Lung microvascular endothelial cell (primary cell): ENCODE measurements around the gene ELL2. TPM values are rescaled to one million over a fixed set of nuclear protein-coding genes. Genes with fewer than 3 reads are reported as not detected.
"Not testable (repeated sequence)": the region's sequence is repeated elsewhere in the genome, so short reads cannot be mapped to it uniquely, and the experiment has no call there.

Experiments
- DNase-seq, 2 donors: peaks; one replicate each; pipeline versions ENCODE4 v3.0.0 to v3.0.0-alpha.2; 2010; ENCODE audit warnings: low read depth in 2 of 2
- total RNA-seq: library from RNA; depleted of rRNA; stranded (reverse); fragments of >200 nt; gene quantifications from 2 replicates; pipeline ENCODE4 v1.2.1, GENCODE V29; 2014

Gene ELL2
- total RNA-seq, 1 donor from 2014 or later = 11.7 TPM

DNA sequence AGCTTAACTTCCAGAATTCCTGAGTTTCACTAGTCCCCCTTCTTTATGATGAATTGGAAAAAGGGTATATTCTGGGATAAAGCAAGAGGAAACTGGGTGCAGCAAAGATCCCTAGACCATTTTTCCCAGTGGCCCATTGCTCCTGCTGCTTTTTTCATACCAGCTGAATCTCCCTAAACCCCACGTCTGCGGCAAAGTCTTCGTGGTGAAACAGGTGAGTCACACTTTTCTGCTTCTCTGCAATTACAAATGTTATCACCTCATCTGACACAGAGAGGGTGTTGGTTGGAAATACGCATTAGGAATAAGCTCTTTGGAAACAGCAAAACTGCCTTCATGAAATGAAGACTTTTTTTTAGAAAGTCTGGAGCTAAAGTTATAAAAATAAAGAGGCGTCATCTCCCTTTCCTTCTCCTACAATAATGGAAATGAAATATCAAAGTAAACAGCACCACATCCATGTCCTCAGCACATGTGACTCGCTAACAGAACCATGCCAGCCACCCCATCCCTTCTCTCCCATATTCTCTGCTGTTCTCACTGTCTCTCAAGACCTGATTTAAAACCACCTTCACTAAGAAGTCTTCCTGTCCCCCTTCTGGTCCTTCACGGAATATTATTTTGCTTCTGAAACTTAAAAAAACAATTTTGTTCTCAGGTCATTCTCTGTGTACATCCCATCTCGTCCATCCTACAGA, 99.6 kb downstream of the ELL2 start:
- DNase-seq = peak; percentile 43 to 75

DNA sequence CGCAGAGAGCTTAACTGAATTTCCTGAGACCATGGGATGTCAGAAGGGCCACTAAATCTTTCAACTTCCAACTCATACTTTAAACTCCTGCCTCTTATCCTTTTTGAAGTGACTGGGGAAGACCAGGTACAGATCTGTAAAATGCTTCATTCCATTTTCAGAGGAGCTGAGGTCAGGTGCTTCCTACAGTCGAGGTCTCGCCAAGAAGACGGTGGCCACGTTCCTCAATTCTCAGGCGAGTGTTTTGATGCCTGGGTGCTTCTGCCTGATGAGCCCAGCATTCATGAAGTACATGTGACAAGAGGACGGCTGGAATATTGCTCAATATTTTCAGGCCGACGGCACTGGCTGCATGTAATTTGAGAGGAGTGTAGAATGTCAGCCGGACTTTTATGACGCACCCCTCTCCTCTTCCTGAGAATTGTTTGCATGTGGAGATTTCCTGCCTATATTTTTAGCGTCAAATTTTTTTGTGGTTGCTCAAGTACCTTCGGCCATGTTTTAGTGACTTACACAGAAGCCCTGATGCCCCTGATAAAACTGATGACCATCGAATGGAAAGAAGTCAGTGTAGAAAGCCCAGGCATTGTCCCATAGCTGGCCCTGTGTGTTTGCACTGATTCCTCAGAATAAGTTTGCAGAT, 100.3 kb downstream of the ELL2 start:
- DNase-seq = peak; percentile 92 to 98

DNA sequence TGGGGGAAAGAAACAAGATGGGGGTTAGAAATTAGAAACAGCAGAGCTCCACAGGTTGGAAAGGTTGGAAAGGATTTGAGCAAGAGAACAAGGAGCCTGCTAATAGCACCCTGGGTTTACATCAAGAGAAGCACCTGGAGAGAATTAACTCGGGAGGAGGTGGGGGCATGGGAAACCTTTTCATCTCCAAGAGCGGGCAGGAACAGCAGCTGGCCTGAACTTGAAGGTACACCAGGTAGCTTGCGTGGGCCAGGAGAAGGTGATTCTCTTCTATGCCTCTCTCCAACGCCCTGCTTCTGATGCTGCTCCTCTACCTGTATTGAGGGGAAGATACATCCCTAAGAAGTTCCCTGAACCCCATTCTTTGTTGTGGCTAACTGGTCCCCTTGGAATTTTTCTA, 102.0 kb downstream of the ELL2 start:
- no peak for DNase-seq

DNA sequence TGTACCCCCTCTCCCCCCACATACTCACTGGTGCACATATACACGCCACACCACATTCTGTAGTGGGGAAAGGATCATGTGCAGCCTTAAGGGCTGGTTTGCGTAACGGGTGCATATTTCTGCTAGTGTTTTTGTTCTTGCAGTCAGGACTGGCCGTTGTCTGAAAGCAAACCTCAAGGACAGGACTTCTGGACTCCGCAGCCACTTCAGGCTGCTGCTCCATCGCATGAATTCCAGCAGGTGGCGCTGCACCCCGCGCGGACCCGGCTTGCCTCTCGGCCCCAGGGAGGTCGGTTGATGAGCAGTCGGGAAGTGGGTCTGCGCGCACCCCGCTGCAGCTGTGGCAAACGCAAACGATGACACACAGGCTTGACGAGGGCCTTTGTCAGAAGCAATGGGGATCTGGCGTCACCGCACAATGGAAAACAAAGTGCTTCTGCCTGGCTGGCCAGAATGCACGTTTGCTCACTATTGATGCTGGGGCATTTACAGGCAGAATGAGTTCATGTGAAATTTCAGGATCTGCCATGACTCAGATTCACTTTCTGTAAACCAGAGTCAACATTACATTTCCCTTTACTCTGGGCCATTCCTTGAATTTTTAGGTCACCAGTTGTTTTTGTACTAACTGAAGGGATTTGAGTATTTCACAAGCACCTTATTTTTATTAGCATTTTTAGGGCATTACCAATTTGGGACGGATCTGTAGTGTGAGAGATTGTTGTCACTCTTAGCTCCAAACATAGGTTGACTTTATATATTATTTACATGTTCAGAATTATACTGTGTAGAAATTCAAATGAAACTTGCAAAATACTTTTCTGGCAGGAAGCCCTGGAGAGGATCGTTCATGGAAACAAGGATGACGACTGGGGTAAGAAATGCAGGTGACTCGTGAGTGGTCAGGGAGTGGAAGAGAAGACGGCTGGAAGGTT, 102.7 kb downstream of the ELL2 start:
- peak; percentile 98 to 100 for DNase-seq

DNA sequence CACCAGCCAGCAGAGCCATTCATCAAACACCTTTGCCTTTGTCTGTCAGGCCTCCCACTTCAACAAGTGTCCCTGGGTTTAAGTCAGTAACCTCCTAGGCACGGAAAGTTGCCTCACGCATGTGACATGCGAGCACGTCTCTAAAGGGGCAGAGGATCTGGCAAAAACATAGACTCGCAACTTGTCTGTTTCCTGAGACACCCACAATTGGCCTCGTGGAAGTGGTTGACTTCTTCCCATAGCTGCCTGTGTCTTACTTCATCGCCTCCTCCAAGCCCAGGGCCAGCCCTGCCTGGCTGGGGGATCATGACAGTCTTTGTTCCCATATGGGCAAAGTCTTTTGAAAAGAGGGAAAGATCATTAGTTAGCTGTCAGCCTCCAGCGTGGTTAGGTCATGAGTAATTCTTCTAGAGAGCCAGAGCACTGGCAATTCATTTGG, 103.6 kb downstream of the ELL2 start:
- DNase-seq = peak in 1 of 2 donors; percentile 93

DNA sequence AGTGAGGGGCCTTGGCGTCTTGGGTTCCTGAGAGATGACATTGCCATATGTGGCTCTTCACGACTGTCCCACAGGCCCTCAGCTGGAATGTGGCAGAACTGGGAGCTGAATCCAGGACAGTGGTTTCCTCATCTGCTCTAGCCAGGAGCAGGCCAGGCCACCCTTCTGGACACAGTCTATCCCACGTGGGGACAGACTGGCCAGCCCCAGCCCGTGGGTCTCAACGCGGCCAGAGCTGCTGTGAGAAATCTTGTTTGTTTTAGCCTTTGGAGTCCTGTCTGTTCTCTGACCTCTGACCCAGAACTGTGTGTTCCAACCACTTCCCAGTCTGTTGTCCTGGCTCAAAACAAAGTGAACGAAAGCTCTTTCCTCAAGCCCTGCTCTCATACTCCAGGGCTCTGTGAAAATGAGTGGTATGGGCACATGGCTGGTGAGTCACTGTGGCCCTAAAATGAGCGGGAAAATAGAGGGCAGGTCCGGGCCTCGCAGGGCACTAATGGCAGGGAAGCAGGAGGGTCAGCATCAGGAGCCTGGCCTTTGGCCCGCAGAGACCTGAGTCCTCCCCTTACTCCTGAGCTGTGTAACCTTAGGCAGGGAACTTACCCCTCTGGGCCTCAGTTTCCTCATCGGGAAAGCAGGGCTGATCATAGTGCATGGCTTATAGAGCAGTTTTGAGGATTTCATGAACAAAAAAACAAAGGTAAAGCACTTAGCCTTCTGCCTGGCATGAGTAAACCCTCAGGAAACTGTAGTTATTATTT, 104.3 kb downstream of the ELL2 start:
- peak; percentile 93 to 98 for DNase-seq

DNA sequence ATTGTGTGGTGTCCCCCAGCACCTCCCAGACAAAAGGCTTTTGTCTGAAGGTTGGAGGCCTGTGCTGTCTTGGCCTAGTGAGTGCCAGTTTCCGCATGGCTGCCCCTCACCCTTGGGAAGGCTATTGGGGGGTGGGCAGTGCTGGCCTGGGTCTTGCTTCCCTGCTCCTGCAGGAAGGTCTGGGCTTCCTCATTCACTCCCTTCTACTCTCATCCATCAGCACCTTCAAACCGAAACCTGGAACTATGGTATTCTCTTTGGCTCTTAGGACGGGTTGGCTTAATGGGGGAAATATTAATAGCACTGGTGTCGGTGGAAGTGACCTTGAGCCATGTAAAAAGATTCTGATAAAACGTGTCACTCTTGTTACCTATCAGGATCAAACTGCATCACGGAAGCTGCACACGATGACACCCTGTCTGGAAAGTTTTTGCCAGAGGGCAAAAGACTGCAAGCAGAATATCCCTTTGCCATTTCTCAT, 105.1 kb downstream of the ELL2 start:
- DNase-seq = peak in 1 of 2 donors; percentile 72

DNA sequence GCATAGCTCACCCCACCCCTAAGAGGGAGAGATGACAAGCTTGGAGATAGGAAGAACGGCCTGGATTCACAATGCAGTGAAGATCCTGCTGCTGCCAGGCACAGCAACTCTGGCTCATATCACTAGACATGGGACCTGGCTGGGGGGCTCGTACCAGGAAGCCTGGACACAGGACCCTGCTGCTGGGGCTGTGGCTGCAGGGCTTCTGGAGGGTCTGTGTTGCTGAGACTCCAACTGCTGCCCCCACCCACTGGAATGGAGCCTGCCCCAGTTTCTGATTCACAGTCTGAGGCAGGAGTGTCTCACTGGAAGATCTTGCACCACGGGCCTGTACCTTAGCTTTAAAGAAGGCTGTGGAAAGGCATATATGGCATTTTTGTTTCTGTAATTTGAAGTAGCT, 108.2 kb downstream of the ELL2 start:
- DNase-seq = no peak

DNA sequence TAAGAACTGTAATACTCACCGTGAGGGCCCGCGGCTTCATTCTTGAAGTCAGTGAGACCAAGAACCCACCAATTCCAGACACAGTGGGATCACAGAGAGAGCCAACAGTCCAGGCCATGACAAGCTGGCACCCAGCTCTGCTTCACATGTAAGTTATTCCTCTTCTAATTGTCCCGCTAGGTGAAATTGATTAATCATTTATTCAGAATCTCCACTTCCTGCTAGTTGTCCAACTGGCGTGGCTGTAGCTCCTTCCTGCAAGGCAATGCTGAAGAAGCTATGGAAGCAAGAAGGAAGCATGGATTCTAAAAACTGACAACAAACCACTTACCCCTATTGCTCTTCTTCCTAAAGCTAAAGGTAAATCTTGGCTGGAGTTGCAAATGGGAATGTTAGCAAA, 109.1 kb downstream of the ELL2 start:
- no peak for DNase-seq

DNA sequence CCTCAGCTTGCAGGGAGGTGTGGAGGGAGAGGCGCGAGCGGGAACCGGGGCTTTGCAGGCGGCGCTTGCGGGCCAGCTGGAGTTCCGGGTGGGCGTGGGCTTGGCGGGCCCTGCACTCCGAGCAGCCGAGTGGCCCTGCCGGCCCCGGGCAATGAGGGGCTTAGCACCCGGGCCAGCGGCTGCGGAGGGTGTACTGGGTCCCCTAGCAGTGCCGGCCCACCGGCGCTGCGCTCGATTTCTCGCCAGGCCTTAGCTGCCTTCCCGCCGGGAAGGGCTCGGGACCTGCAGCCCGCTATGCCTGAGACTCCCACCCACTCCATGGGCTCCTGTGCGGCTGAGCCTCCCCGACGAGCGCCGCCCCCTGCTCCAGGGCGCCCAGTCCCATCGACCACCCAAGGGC, 110.5 kb downstream of the ELL2 start:
- not testable (repeated sequence) for DNase-seq

DNA sequence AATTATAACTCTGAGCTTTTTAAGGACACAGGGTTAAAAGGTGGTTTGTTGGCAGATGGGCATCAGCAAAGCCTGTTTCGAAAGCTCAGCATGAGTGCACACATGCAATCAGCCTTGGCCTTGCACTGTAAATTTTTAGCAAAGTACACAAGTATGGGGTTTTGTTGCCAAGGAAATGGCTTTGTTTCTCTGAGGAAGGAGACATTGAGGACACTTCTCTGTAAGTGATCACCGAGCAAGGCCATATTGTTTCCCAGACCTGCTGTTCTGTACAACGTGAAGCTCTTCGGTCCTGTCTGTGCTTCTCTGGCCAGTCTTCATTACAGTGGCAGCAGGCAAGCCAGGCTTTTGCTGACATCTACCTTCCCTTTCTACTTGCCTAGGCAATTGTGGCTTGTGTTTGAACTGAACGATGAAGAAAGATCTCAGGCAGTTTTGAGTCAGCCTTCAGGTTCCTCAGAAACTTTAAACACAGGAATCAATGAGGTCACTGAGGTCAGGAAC, 111.2 kb downstream of the ELL2 start:
- DNase-seq = no peak

DNA sequence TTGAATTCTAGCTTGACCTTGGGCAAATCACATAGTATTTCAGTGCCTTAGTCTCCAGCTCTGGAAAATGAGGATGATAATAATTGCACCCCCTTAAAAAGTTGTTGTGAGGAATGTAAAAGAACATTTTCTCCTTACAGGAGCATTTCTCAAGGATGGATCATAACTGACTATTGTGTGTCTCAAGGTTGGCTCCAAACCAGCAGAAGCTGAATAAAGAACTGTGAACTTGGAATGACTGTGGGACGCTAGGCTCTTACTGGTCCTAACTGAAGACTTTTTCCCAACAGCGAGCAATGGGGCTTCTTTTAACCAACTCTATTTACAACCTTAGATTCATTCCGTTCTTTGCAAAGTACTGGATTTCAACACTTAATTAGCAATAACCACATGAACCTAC, 113.0 kb downstream of the ELL2 start:
- DNase-seq = no peak

DNA sequence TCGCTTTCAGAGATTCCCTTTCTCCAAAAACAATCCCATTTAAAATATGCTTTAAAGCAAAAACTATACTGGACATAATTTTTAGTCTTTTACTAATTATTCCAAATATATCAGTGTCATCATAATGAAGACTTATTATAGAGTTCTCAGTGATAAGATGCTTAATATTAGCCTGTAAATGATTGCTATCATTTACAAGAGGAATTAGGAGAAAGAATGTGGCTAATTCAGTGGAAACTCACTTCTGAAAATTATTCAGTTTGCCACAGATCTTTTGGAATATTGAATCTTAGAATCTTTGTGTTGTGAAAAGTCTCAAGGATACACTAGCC, 114.4 kb downstream of the ELL2 start:
- DNase-seq = no peak

DNA sequence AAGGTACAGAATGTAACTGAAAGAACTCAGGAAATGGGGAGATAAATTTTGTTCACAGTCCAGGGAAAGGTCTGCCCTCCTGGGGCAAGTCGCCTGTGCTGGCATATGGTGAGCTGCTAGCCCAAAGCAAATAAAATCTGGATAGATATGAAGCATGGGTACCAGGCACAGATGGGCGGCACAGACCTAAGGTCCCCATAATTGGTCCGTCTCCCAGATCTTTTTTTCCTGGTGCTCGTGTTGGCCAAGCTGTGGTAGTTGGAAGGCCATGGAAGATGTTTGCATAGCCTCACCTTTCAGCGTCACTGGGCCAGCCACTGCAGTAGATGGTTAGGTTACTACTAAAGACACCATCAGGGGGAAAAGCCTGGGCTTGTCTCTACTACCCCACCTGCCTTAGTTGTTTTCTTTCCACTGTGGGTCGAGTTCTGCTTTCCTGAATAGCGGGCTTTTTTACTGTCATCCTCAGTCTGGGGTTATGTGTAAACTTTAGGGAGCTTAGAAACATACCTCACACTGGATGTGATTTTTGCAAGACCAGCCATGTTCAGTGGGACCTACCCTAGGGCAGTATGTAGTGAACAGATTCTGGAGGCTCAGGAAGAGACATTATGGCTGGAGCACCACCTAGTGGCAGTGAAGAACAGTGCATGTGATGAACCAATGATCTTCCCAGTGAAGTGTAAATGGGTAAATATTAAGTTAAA, 114.9 kb downstream of the ELL2 start:
- peak; percentile 79 to 86 for DNase-seq

DNA sequence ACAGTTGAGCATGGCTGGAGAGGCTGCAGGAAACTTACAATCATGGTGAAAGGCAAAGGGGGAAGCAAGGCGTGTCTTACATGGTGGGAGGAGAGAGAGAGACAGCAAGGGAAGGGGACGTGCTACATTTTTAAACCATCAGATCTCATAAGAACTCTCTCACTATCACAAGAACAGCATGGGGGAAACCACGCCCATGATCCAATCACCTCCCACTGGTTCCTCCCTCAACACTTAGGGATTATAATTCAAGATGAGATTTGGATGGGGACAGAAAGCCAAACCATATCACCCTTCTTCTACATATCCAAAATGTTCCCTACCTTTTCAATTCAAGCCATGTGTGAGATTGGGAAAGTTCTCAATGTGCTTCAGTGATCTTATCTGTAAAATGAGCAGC, 116.3 kb downstream of the ELL2 start:
- no peak for DNase-seq

DNA sequence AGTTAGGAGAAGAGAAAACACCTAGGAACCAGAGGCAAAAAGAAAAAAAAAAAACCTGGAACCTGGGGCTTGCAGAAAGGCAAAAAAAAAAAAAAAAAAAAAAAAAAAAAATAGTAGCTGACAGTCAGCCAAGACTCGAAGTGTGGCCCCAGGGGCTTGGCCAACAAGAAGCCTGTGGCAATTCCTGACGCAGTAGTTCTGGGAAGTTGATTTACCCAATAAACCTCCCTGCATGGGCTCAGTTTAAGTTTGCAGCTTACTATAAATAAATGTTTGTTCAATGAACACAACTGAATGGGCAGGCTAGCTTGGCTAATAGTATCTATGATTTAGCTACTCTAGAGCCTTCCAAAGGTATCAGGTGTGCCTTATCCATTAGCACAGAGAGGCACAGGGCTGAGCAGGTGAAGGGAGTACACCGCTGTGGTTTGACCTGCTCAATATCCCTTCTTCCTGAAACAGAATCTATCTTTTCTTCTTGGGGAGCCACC, 117.9 kb downstream of the ELL2 start:
- no peak for DNase-seq

DNA sequence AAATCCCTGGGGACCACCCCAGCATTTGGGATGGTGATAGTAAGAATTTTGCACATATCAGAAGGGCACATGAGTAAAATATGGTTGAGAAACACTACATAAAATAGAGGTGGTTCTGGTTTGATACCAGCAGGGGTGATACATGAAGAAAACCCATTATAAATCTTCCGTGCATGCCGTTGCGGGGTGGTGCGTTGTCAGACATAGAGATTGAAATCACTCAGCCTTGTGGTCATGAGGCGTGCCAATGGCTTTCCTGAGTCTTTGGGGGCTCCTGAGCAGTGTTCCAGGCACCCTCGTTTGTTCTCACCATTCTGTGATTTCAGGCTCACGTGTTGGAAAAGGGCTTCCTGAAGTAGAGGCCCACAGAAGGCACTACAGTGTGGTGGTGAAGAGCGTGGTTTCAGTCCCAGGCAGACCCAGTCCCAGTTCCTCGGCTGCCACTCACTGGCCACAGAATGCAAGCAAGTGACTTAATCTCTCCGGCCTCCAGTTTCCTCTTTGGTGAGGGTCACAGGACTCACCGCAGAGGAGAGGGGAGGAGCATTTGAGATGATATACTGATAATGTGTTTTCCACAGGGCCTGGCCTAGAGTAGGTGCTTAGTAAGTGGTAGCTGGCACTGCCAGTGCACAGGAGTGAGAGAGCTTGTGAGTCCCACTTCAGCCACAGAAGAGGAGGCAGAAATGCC, 118.7 kb downstream of the ELL2 start:
- peak; percentile 68 to 80 for DNase-seq

DNA sequence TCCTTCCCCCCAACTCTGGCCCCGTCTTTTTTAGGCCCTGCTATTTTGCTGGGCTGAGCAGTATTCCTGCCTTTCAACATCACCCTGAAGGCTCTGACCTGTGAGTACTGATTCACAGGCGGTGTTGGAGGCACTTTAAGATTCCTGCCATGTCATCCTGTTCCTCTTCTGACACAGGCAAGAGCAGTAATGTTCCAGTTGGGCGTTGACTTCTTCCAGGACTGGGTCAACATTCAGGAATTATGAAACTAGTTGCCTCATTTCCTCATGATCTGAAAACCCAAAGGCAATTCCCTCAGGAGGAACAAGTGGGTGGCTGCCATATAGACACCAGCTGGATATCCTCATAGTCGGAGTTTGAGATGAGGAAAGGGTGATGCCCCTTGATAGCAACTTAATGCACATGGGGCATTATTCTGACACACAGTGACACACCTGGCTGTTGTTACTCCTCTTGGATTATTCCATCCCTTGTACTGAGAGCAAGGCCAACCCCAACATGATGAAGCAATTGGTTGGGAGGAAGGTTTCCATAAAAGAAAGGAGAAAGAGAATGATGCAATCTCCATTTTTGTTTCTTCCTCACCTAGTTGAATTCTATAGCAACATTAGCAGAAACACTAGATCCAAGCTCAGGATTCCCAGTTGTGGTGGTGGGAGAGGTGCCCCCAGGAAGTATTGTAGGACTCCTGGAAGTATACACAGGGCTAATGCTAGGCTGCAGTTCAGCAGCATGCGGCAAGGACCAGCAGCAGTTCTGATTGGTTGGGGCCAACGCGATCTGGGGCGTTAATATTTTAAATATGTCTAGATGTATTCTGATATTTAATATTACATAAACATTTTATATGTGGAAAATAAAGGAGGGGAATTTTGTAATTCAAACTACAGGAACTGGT, 119.5 kb downstream of the ELL2 start:
- DNase-seq = peak in 1 of 2 donors; percentile 74
